ENCODE measurements around the gene FAM184A. TPM values are rescaled to one million over a fixed set of nuclear protein-coding genes. Genes with fewer than 3 reads are reported as not detected.

Gene FAM184A
- total and polyA plus RNA-seq, 2 of the 13 experiments (the other 11 are each of a cell fraction or from before 2014, with no cell fraction given): 7.0 to 18.0 TPM

DNA sequence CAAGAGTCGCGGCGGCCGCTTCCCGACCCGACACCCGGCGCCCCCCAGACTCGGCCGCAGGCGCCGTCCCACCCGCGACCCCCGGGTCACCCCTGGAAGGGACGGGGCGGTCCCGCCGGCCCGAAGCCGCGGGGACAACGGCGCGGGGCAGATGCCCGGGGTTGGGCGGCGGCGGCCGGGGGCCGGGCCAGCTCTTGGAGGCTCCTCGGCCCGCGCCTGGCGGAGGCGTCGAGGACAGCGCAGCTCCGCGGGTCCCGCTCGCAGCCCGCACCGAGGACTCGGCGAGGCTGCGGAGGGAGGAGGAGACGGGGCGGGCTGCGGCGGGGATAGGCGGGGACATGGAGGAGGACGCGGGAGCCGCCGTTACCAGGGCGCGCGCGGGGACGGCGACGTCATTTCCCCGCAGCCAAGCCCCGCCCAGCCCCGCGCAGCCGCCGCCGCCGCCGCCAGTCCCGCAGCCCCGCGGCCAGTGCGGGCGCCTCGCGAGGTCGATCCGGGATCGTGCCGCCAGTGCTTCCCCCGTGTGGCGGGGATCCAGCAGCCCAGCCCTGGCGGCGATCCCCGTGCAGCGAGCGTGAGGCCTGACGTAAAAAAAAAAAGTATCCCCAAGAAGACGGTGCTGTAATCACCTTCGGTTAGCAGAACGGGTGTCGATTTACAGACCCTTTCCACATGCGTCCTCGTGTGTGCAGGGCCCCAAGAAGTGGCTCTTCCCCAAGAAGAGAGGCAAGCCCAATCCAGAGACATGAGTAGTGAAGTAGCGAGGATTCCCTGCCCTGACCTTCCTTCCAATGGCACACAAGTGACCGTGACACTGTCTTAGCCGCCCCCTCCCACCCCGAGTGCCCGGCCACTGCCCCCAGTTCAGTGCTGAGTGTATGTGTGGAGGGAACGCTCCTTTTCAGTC, at the start of gene FAM184A (continued):
- TF ChIP-seq SIX4 (CRISPR knock-in tag; IDR thresholded peaks at IDR 0.05): peak; percentile 60; the same call in 1 of the 2 replicates
- peak; percentile 38; the same call in 1 of the 2 replicates for TF ChIP-seq ZNF788 (CRISPR knock-in tag; IDR thresholded peaks at IDR 0.05; ENCODE audit: borderline replicate concordance)
- TF ChIP-seq, protein P1, sequence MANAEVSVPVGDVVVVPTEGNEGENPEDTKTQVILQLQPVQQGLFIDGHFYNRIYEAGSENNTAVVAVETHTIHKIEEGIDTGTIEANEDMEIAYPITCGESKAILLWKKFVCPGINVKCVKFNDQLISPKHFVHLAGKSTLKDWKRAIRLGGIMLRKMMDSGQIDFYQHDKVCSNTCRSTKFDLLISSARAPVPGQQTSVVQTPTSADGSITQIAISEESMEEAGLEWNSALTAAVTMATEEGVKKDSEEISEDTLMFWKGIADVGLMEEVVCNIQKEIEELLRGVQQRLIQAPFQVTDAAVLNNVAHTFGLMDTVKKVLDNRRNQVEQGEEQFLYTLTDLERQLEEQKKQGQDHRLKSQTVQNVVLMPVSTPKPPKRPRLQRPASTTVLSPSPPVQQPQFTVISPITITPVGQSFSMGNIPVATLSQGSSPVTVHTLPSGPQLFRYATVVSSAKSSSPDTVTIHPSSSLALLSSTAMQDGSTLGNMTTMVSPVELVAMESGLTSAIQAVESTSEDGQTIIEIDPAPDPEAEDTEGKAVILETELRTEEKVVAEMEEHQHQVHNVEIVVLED (CRISPR knock-in tag; IDR thresholded peaks at IDR 0.05; ENCODE audit: borderline replicate concordance): peak; percentile 42; the same call in 1 of the 2 replicates
- TF ChIP-seq ZNF674 (CRISPR knock-in tag; IDR thresholded peaks at IDR 0.05; ENCODE audit: low read depth): peak; percentile 93
- no peak for TF ChIP-seq MED8 (CRISPR knock-in tag; IDR thresholded peaks at IDR 0.05; ENCODE audit: insufficient replicate concordance)
- TF ChIP-seq TEAD3 (CRISPR knock-in tag; optimal IDR thresholded peaks at IDR 0.05; ENCODE audit: borderline replicate concordance): no peak
- peak; percentile 49; the same call in 1 of the 2 replicates for TF ChIP-seq MYC (CRISPR knock-in tag; IDR thresholded peaks at IDR 0.05; ENCODE audit: borderline replicate concordance)
- TF ChIP-seq ZSCAN25 (CRISPR knock-in tag; IDR thresholded peaks at IDR 0.05): no peak
- TF ChIP-seq IRF2 (CRISPR knock-in tag; IDR thresholded peaks at IDR 0.05): no peak
- TF ChIP-seq, protein P2, sequence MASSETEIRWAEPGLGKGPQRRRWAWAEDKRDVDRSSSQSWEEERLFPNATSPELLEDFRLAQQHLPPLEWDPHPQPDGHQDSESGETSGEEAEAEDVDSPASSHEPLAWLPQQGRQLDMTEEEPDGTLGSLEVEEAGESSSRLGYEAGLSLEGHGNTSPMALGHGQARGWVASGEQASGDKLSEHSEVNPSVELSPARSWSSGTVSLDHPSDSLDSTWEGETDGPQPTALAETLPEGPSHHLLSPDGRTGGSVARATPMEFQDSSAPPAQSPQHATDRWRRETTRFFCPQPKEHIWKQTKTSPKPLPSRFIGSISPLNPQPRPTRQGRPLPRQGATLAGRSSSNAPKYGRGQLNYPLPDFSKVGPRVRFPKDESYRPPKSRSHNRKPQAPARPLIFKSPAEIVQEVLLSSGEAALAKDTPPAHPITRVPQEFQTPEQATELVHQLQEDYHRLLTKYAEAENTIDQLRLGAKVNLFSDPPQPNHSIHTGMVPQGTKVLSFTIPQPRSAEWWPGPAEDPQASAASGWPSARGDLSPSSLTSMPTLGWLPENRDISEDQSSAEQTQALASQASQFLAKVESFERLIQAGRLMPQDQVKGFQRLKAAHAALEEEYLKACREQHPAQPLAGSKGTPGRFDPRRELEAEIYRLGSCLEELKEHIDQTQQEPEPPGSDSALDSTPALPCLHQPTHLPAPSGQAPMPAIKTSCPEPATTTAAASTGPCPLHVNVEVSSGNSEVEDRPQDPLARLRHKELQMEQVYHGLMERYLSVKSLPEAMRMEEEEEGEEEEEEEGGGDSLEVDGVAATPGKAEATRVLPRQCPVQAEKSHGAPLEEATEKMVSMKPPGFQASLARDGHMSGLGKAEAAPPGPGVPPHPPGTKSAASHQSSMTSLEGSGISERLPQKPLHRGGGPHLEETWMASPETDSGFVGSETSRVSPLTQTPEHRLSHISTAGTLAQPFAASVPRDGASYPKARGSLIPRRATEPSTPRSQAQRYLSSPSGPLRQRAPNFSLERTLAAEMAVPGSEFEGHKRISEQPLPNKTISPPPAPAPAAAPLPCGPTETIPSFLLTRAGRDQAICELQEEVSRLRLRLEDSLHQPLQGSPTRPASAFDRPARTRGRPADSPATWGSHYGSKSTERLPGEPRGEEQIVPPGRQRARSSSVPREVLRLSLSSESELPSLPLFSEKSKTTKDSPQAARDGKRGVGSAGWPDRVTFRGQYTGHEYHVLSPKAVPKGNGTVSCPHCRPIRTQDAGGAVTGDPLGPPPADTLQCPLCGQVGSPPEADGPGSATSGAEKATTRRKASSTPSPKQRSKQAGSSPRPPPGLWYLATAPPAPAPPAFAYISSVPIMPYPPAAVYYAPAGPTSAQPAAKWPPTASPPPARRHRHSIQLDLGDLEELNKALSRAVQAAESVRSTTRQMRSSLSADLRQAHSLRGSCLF (CRISPR knock-in tag; IDR thresholded peaks at IDR 0.05; ENCODE audit: borderline replicate concordance): 0 out of 2 replicates have a peak, but pooled peaks have one; percentile 62
- TF ChIP-seq, protein P3, sequence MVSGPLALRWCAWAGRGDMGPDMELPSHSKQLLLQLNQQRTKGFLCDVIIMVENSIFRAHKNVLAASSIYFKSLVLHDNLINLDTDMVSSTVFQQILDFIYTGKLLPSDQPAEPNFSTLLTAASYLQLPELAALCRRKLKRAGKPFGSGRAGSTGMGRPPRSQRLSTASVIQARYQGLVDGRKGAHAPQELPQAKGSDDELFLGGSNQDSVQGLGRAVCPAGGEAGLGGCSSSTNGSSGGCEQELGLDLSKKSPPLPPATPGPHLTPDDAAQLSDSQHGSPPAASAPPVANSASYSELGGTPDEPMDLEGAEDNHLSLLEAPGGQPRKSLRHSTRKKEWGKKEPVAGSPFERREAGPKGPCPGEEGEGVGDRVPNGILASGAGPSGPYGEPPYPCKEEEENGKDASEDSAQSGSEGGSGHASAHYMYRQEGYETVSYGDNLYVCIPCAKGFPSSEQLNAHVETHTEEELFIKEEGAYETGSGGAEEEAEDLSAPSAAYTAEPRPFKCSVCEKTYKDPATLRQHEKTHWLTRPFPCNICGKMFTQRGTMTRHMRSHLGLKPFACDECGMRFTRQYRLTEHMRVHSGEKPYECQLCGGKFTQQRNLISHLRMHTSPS (CRISPR knock-in tag; IDR thresholded peaks at IDR 0.05; ENCODE audit: low read depth): no peak
- TF ChIP-seq WIZ (CRISPR knock-in tag; IDR thresholded peaks at IDR 0.05): no peak
- TF ChIP-seq ATF7 (IDR thresholded peaks at IDR 0.05): no peak
- no peak for TF ChIP-seq ATF7 (CRISPR knock-in tag; IDR thresholded peaks at IDR 0.05)
- no peak for TF ChIP-seq ARNT (IDR thresholded peaks at IDR 0.05)
- TF ChIP-seq ZNF577 (CRISPR knock-in tag; IDR thresholded peaks at IDR 0.05; ENCODE audit: borderline replicate concordance, low read depth): no peak
- TF ChIP-seq ZFP62 (CRISPR knock-in tag; IDR thresholded peaks at IDR 0.05): no peak
- TF ChIP-seq, protein P4, sequence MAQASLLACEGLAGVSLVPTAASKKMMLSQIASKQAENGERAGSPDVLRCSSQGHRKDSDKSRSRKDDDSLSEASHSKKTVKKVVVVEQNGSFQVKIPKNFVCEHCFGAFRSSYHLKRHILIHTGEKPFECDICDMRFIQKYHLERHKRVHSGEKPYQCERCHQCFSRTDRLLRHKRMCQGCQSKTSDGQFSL (CRISPR knock-in tag; IDR thresholded peaks at IDR 0.05): no peak
- peak; percentile 93; the same call in 1 of the 2 replicates for TF ChIP-seq ZFP41 (CRISPR knock-in tag; IDR thresholded peaks at IDR 0.05; ENCODE audit: borderline replicate concordance)
- no peak for TF ChIP-seq EP300 (IDR thresholded peaks at IDR 0.05; ENCODE audit: low read depth in 2 of 2, low read length in 2 of 2)
- no peak for TF ChIP-seq EP300 (CRISPR knock-in tag; IDR thresholded peaks at IDR 0.05; ENCODE audit: borderline replicate concordance)
